Type B pancreatic cell (in vitro differentiated cells): ENCODE results near the gene JSRP1. TPM values are rescaled to one million over a fixed set of nuclear protein-coding genes. Genes with fewer than 3 reads are reported as not detected.
A peak's percentile ranks its signal among the peaks of the same experiment; 100 is the strongest.

Source experiments
- DNase-seq: peaks from one replicate; pipeline ENCODE4 v3.0.0; 2021; ENCODE audit warnings: mixed read lengths; ENCODE audit not compliant: unreplicated experiment; ENCODE audit errors: extremely low spot score
- H3K27ac Mint-ChIP-seq: 2 replicates; pipeline ENCODE4 v1.8.0; 2021; ENCODE audit warnings: mild to moderate bottlenecking, mixed read lengths
- H3K27me3 Mint-ChIP-seq: 2 replicates; pipeline ENCODE4 v1.8.0; 2021; ENCODE audit warnings: mixed read lengths
- H3K36me3 Mint-ChIP-seq: 2 replicates; pipeline ENCODE4 v1.8.0; 2021; ENCODE audit warnings: mixed read lengths
- H3K4me1 Mint-ChIP-seq: one replicate; pipeline ENCODE4 v1.8.0; 2021; ENCODE audit warnings: mixed read lengths; ENCODE audit not compliant: unreplicated experiment
- H3K4me3 Mint-ChIP-seq: 2 replicates; pipeline ENCODE4 v1.8.0; 2021; ENCODE audit warnings: mild to moderate bottlenecking, mixed read lengths
- H3K9me3 Mint-ChIP-seq: 2 replicates; pipeline ENCODE4 v1.8.0; 2021; ENCODE audit warnings: mixed read lengths
- CTCF ChIP-seq: fragments of 200-600 bp; sonication (generic); conservative IDR thresholded peaks from 2 replicates; pipeline ENCODE4 v1.5.0; 2021; ENCODE audit warnings: antibody characterized with exemption, mild to moderate bottlenecking
- total RNA-seq: library from RNA; stranded (reverse); gene quantifications from 2 replicates; pipeline ENCODE4 v1.2.1, GENCODE V29; 2021; ENCODE audit warnings: low replicate concordance

Gene JSRP1
- total RNA-seq, 1 donor from 2014 or later, result 0.72 TPM

DNA sequence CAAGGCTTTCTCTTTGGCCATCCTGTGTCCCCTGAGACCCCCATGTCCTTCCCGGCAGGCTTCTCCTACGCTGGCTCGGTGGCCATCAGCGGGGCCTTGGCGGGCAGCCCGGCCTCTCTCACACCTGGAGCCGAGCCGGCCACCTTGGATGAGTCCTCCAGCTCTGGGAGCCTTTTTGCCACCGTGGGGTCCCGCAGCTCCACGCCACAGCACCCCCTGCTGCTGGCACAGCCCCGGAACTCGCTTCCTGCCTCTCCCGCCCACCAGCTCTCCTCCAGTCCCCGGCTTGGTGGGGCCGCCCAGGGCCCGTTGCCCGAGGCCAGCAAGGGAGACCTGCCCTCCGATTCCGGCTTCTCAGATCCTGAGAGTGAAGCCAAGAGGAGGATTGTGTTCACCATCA, 34.3 kb downstream of the JSRP1 start:
- DNase-seq, result no peak
- TF ChIP-seq CTCF, result peak; percentile 36
- Mint-ChIP-seq H3K9me3 (no peaks in the 10 kb centered on the region), H3K27ac (no peak overlapping the region), H3K4me3 (no peak overlapping the region), H3K27me3 (no peaks in the 10 kb centered on the region), H3K36me3 (peaks cover 4% of the 10 kb centered on the region), H3K4me1 (no peaks in the 10 kb centered on the region)

GRCh38 chr19:2221250-2221831, 34.9 kb downstream of the JSRP1 start:
- DNase-seq, result no peak
- H3K36me3 Mint-ChIP-seq, result peaks cover 5% of the 10 kb centered on the region
- H3K27me3 Mint-ChIP-seq, result no peaks in the 10 kb centered on the region
- H3K9me3 Mint-ChIP-seq, result no peaks in the 10 kb centered on the region
- H3K4me3 Mint-ChIP-seq, result no peak overlapping the region
- H3K27ac Mint-ChIP-seq, result no peak overlapping the region
- H3K4me1 Mint-ChIP-seq, result no peaks in the 10 kb centered on the region
- TF ChIP-seq CTCF, result no peak

DNA sequence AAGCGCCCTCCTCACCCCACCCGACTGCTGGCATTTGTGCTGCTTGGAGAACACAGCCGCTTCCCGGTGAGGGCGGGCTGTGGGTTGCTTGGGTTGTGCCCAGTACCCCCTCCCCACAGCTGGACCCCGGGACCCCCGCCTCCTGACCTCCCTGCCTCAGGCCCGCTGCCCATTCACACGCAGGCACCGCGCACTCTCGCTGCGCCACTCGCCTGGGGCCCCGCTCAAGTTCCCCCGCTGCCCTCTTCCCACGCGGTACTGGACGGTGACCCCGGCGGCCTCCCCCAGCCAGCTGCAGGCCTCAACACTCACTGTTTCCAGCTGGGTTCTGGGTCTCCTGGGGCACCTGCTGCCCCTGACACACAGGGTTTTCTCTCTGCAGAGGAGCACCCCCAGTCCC, 36.5 kb downstream of the JSRP1 start:
- no peak for DNase-seq
- TF ChIP-seq CTCF, result no peak
- Mint-ChIP-seq H3K9me3 (no peaks in the 10 kb centered on the region), H3K4me3 (no peak overlapping the region), H3K36me3 (peaks cover 5% of the 10 kb centered on the region), H3K27me3 (no peaks in the 10 kb centered on the region), H3K27ac (no peak overlapping the region), H3K4me1 (no peaks in the 10 kb centered on the region)

GRCh38 chr19:2217591-2217990, 38.6 kb downstream of the JSRP1 start:
- DNase-seq, result no peak
- TF ChIP-seq CTCF, result no peak
- no peaks in the 10 kb centered on the region for H3K4me1 Mint-ChIP-seq
- H3K9me3 Mint-ChIP-seq, result no peaks in the 10 kb centered on the region
- peaks cover 5% of the 10 kb centered on the region for H3K36me3 Mint-ChIP-seq
- no peak overlapping the region for H3K4me3 Mint-ChIP-seq
- H3K27me3 Mint-ChIP-seq, result no peaks in the 10 kb centered on the region
- no peak overlapping the region for H3K27ac Mint-ChIP-seq

- Mint-ChIP-seq H3K9me3 (no peaks in the 10 kb centered on the region), H3K36me3 (peaks cover 9% of the 10 kb centered on the region), H3K4me3 (peak overlapping the region; percentile 17), H3K27me3 (no peaks in the 10 kb centered on the region), H3K27ac (no peak overlapping the region), H3K4me1 (no peaks in the 10 kb centered on the region)
- no peak for TF ChIP-seq CTCF
- DNase-seq, result no peak
Measured at GRCh38 chr19:2216361-2217225, 39.6 kb downstream of the JSRP1 start.
